PC-9 (cell line): ENCODE results near the gene ZCCHC7. TPM values are rescaled to one million over a fixed set of nuclear protein-coding genes. Genes with fewer than 3 reads are reported as not detected.
"Not testable (repeated sequence)": the region's sequence is repeated elsewhere in the genome, so short reads cannot be mapped to it uniquely, and the experiment has no call there.

Source experiments
- BruUV-seq: library from RNA; stranded (reverse); fragments of 400-500 nt; replicated peaks from 2 replicates; lab custom pipeline; 2021; lab: Mats Ljungman, UMichigan
- CTCF ChIA-PET: fragments of 300-600 bp; sonication (Branson Sonifier 250); formaldehyde crosslinking; loops from one replicate; lab custom pipeline; 2022; ENCODE audit warnings: antibody characterized with exemption; lab: Charles Lee
- POLR2A ChIA-PET: fragments of 300-600 bp; sonication (Branson Sonifier 250); formaldehyde crosslinking; loops from one replicate; lab custom pipeline; 2022; ENCODE audit warnings: antibody characterized with exemption; ENCODE audit not compliant: unreplicated experiment; lab: Charles Lee
- DNase-seq, 2 experiments: peaks; one replicate each; pipeline versions ENCODE4 v3.0.0 to v3.0.0-alpha.2; 2015 to 2022; ENCODE audit warnings: mixed read lengths in 1 of 2
- H2AFZ ChIP-seq: fragments of 200-600 bp; sonication (generic); 2 replicates; pipeline ENCODE4 v1.8.1; 2017; ENCODE audit warnings: antibody characterized with exemption
- H3F3A ChIP-seq: fragments of 200-600 bp; sonication (generic); 2 replicates; pipeline ENCODE4 v1.8.1; 2017; ENCODE audit warnings: antibody characterized with exemption, mild to moderate bottlenecking, low read depth; ENCODE audit not compliant: insufficient read depth
- H3K27ac ChIP-seq: fragments of 200-600 bp; sonication (generic); 2 replicates; pipeline ENCODE4 v1.6.1; 2016; ENCODE audit warnings: mixed run types
- H3K27me3 ChIP-seq: fragments of 200-600 bp; sonication (generic); 2 replicates; pipeline ENCODE4 v1.6.1; 2016; ENCODE audit warnings: low read depth, mixed run types; ENCODE audit not compliant: insufficient read depth
- H3K36me3 ChIP-seq: fragments of 200-600 bp; sonication (generic); 2 replicates; pipeline ENCODE4 v1.6.1; 2016; ENCODE audit warnings: low read depth, mixed run types
- H3K4me1 ChIP-seq: fragments of 200-600 bp; sonication (generic); replicated peaks from 2 replicates; pipeline ENCODE4 v1.6.1; 2016; ENCODE audit warnings: mixed run types; ENCODE audit not compliant: insufficient read depth
- H3K4me2 ChIP-seq: fragments of 200-600 bp; sonication (generic); 2 replicates; pipeline ENCODE4 v1.6.1; 2017; ENCODE audit warnings: mixed run types
- H3K4me3 ChIP-seq: fragments of 200-600 bp; sonication (generic); 2 replicates; pipeline ENCODE4 v1.6.1; 2016; ENCODE audit warnings: mixed run types
- H3K79me2 ChIP-seq: fragments of 200-600 bp; sonication (generic); 2 replicates; pipeline ENCODE4 v1.6.1; 2017; ENCODE audit warnings: low read depth, mixed run types
- H3K9me2 ChIP-seq: fragments of 200-600 bp; sonication (generic); 2 replicates; pipeline ENCODE4 v1.8.1; 2017; ENCODE audit warnings: mild to moderate bottlenecking; ENCODE audit not compliant: insufficient read depth
- H3K9me3 ChIP-seq: fragments of 200-600 bp; sonication (generic); 2 replicates; pipeline ENCODE4 v1.8.1; 2016; ENCODE audit warnings: low read depth; ENCODE audit not compliant: insufficient read depth
- H4K20me1 ChIP-seq: fragments of 200-600 bp; sonication (generic); 2 replicates; pipeline ENCODE4 v1.8.1; 2017; ENCODE audit not compliant: insufficient read depth
- CTCF ChIP-seq: fragments of 200-600 bp; sonication (generic); conservative IDR thresholded peaks from 2 replicates; pipeline ENCODE4 v1.6.1; 2017; ENCODE audit warnings: mixed run types, antibody characterized with exemption, mild to moderate bottlenecking, moderate library complexity
- EZH2 ChIP-seq: fragments of 200-600 bp; sonication (generic); IDR thresholded peaks from 2 replicates; pipeline ENCODE4 v1.8.0; 2017; ENCODE audit warnings: antibody characterized with exemption, low read depth
- intact Hi-C: fragments of 100-400 bp; cut with micrococcal nuclease; formaldehyde crosslinking; loops from one replicate; pipeline ENCODE4 v1.10.0; 2022; ENCODE audit not compliant: unreplicated experiment
- total RNA-seq: library from RNA; stranded (reverse); gene quantifications from 2 replicates; pipeline ENCODE4 v1.2.3, GENCODE V29; 2021

The ZCCHC7 gene
- total RNA-seq, 1 experiment from 2014 or later: 15.9 TPM

- Histone ChIP-seq H3K4me2 (no peak overlapping the region), H3F3A (no peaks in the 10 kb centered on the region), H4K20me1 (peaks cover 4% of the 10 kb centered on the region; the same call in 1 of the 2 replicates), H3K9me2 (no peaks in the 10 kb centered on the region), H3K27ac (no peak overlapping the region), H3K36me3 (no peaks in the 10 kb centered on the region), H3K4me3 (no peak overlapping the region), H3K9me3 (peaks cover 3% of the 10 kb centered on the region; the same call in 1 of the 2 replicates), H3K4me1 (0 out of 2 replicates have a peak, but pooled peaks cover 12% of the 10 kb centered on the region), H3K79me2 (peaks cover 21% of the 10 kb centered on the region), H2AFZ (no peak overlapping the region), H3K27me3 (no peaks in the 10 kb centered on the region)
- ChIA-PET POLR2A (no interaction called here), CTCF (no interaction called here)
- BruUV-seq: no TSS peak
- TF ChIP-seq EZH2 (no peak), CTCF (no peak)
- intact Hi-C loops: no loop called here
- DNase-seq: no peak
Observed at GRCh38 chr9:37117956-37118355, 2.4 kb upstream of the ZCCHC7 start.

GRCh38 chr9:37119360-37119759 lies 1.0 kb upstream of the ZCCHC7 start:
- TF ChIP-seq EZH2: no peak
- TF ChIP-seq CTCF: no peak
- ChIA-PET POLR2A (interaction anchor here (0.6 kb wide), 1 partner anchor 20 kb away, joined by 7 read pairs; no protein-coding TSS in a partner anchor), CTCF (interaction anchor here (0.6 kb wide), 1 partner anchor 123 kb away, joined by 7 read pairs; no protein-coding TSS in a partner anchor)
- no peak overlapping the region; the same call in 1 of the 2 replicates for H3K27ac ChIP-seq
- DNase-seq: no peak
- peak overlapping the region; percentile 92; the same call in 1 of the 2 replicates for H3K4me3 ChIP-seq
- H3K79me2 ChIP-seq: peaks cover 33% of the 10 kb centered on the region
- H3K9me2 ChIP-seq: no peaks in the 10 kb centered on the region
- H3K4me1 ChIP-seq: 0 out of 2 replicates have a peak, but pooled peaks cover 12% of the 10 kb centered on the region
- H3K36me3 ChIP-seq: no peaks in the 10 kb centered on the region
- no TSS peak for BruUV-seq
- H3K9me3 ChIP-seq: peaks cover 3% of the 10 kb centered on the region; the same call in 1 of the 2 replicates
- H2AFZ ChIP-seq: peak overlapping the region; percentile 98
- peak overlapping the region; percentile 82 for H3K4me2 ChIP-seq
- peaks cover 4% of the 10 kb centered on the region; the same call in 1 of the 2 replicates for H4K20me1 ChIP-seq
- H3F3A ChIP-seq: no peaks in the 10 kb centered on the region
- intact Hi-C loops: no loop called here
- no peaks in the 10 kb centered on the region for H3K27me3 ChIP-seq

- H3K36me3 ChIP-seq, H3F3A ChIP-seq, H4K20me1 ChIP-seq, CTCF ChIA-PET, DNase-seq, H3K9me2 ChIP-seq, H3K9me3 ChIP-seq, H3K27me3 ChIP-seq: not testable (repeated sequence)
- intact Hi-C loops: loop anchor here (5.0 kb wide), 2 partner anchors 39 to 124 kb away; no protein-coding TSS in a partner anchor
- POLR2A ChIA-PET: interaction anchor here (0.6 kb wide), 1 partner anchor 217 kb away, joined by 4 read pairs; no protein-coding TSS in a partner anchor
- peak overlapping the region; percentile 98 for H2AFZ ChIP-seq
- TSS peak; percentile 63 for BruUV-seq
- H3K4me3 ChIP-seq: peak overlapping the region; percentile 92
- H3K4me2 ChIP-seq: peak overlapping the region; percentile 82
- peaks cover 47% of the 10 kb centered on the region for H3K79me2 ChIP-seq
- H3K27ac ChIP-seq: peak overlapping the region; percentile 51; the same call in 1 of the 2 replicates
- H3K4me1 ChIP-seq: 0 out of 2 replicates have a peak, but pooled peaks cover 12% of the 10 kb centered on the region
Observed at GRCh38 chr9:37120843-37121335, 515 bp downstream of the ZCCHC7 start.
